IMR-90 (cell line): ENCODE data around the gene DCLK1.

Experiments used
- CTCF ChIP-seq: conservative IDR thresholded peaks from 2 replicates; pipeline ENCODE4 v1.5.1; 2012; ENCODE audit warnings: mild to moderate bottlenecking, low read depth, low read length, improper control_type of control experiment
- POLR2A ChIP-seq: IDR thresholded peaks from 2 replicates; pipeline ENCODE4 v1.6.1; 2012; ENCODE audit warnings: mild to moderate bottlenecking, low read depth, low read length
- SMC3 ChIP-seq: fragments of 150-350 bp; IDR thresholded peaks from 2 replicates; pipeline ENCODE4 v1.6.1; 2016; ENCODE audit warnings: low read depth, mild to moderate bottlenecking, antibody characterized with exemption, low read length, moderate library complexity

- no peak for TF ChIP-seq CTCF
- no peak for TF ChIP-seq POLR2A
- no peak for TF ChIP-seq SMC3
Measured at GRCh38 chr13:36082806-36083205, 48.4 kb downstream of the DCLK1 start.
